GM18907 (cell line): Measurements from ENCODE around the gene HAT1.

Experiments used
- ATAC-seq: cut with Tn5 transposase; IDR thresholded peaks from one replicate; pipeline ENCODE4 v1.9.1; 2021; ENCODE audit warnings: mild to moderate bottlenecking, moderate library complexity; ENCODE audit not compliant: unreplicated experiment

The HAT1 gene

DNA sequence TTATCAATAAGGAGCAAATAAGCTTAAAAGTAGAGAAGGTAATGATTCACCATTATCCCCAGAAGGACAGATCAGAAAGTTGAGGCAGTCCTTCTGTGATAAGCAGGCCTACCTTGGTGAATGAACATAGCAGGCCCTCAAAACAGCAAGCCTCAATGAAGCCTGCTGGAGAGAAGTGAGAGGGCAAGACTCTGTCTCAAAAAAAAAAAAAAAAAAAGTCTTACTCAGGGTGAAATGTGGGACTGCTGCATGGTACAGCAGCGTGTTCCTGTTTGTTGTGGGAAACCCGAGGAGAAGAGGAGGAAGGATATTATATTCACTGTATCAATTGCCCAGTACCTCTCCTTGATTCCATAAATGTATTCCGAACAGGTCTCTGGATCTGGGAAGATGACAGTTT lies 8.7 kb upstream of the HAT1 start:
- ATAC-seq: no peak

DNA sequence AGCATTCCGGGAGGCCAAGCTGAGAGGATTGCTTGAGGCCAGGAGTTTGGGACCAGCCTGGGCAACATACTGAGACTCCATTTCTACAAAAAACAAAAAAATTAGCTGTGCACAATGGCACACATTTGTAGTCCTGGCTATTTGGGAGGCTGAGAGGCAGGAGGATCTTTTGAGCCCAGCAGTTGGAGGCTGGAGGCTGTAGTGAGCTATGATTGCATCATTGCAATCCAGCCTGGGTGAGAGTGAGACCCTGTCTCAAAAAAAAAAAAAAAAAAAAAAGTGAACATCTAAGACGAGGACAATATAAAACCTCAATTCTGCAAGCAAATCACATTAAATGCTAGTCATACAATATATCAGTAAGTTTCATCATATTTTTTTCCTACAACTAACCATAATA lies 2.8 kb upstream of the HAT1 start:
- no peak for ATAC-seq

DNA sequence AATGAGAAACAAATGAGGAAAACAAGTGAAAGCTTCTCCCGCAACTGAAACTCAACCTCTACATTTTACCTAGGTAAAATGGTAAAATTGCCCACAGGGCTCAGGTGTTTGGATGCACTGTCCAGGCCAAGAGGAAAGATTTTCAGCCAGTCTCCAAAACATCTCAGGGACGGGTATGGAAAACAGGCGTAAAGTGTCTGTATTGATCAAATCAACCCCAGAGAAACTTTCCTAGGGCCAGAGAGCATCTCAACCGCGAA lies 361 bp upstream of the HAT1 start:
- no peak for ATAC-seq

DNA sequence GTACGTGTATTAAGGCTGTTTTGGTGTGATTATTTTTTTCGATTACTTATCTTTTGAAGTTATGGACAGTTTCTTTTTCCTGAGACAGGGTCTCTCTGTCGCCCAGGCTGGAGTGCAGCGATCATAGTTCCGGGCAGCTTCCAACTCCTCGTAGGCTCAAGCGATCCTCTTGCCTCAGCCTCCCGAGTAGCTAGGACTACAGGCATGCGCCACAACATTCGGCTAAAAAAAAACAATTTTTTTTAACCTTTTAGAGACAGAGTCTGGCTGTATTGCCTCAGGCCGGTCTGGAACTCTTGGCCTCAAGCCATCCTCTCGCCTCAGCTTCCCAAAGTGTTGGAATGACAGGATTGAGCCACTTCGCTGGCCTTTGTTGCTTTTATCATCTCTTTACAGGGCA lies 945 bp downstream of the HAT1 start:
- no peak for ATAC-seq

DNA sequence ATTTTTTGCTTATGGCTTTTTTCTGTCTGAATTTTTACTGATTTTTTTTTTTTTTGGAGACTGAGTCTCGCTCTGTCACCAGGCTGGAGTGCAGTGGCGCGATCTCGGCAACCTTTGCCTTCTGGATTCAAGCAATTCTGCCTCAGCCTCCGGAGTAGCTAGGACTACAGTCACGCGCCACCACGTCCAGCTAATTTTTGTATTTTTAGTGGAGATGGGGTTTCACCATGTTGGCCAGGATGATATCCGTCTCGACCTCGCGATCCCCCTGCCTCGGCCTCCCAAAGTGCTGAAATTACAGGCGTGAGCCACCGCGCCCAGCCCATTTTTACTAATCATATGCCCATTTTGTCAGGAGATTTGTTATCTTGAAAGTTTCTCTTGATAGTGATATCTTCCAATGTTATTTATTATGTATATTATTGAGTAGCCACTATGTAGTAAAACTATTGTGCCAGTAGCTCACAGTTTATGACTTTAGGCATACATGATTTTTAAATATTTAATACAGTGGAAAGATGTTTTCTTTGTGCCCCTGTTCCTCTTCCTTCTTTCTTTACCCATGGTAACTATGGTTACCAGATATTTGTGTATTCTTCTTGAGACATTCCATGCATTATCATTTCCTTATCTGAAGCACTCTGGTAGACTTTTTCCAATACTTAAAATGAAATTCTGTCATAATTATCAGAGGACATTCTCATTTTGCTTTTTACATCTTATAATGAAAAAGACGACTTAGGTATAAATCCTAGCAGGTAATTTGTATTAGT lies 2.1 kb downstream of the HAT1 start:
- no peak for ATAC-seq

DNA sequence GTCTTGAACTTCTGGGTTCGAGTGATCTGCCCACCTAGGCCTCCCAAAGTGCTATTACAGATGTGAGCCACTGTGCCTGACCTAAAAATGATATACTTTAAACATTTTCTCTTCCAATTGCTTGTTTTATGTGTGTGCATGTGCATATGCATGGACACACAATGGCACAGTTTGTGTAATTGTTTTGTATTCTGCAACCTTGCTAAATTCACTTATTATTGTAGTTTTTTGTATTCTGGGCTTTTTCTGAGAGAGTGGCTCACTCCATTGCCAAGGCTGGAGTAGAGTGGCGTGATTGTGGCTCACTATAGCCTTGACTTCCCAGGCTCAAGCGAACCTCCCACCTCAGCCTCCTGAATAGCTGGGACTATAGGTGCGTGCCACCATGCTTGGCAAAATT lies 8.1 kb downstream of the HAT1 start:
- ATAC-seq: no peak

DNA sequence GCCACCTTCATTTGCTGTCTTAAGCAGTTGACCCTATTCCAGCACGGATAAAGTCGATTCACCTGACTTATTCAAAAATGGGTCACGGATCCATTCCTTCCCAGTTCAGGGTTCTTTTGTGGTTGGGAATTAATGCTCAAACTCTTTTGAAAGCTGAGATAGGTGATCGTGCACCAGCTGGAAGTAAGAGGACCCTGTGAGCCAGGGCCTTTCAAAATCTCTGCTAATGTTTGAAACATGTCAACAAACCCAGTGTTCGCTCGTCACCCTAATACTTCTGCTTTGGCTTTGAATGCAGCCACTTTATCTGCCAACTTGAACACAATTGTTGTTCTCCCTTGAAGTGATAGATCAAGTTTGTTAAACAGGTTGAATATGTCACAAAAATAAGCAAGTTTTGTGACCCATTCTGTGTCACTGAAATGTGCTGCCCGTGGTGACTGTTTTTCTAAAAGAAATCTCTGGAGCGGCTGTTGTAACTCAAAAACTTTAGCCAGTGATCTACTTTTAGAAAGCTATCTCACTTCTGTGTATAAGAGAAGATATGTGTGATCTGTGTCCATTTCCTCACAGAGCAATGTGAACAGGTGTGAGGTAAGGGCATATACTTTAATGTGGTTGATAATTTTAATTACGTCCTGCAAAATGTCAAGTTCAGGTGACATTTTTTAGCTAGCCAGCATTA lies 16.9 kb downstream of the HAT1 start:
- no peak for ATAC-seq

DNA sequence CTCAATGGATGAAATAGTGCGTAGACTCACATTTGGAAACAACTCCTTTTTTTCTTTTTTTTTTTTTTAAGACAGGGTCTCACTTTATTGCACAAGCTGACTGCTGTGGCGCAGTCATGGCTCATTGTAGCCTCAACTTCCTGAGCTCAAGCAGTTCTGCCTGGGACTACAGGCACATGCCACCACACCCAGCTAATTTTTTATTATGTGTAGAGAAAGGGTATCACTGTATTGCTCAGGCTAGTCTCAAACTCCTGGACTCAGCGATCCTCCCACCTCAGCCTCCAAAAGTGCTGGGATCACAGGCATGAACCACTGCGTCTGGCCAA lies 17.4 kb downstream of the HAT1 start:
- ATAC-seq: no peak

DNA sequence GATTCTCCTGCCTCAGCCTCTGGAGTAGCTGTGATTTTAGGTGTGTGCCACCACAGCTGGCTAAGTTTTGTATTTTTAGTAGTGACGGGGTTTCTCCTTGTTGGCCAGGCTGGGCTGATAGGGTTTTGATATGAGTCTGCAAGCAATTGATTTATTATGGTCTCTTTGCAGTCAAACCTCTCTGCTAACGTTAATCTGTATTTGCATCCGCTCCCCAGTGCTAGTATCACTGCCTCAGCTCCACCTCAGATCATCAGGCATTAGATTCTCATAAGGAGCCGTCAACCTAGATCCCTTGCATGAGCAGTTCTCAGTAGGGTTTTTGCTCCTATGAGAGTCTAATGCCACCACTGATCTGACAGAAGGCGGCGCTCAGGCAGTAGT lies 19.0 kb downstream of the HAT1 start:
- no peak for ATAC-seq

DNA sequence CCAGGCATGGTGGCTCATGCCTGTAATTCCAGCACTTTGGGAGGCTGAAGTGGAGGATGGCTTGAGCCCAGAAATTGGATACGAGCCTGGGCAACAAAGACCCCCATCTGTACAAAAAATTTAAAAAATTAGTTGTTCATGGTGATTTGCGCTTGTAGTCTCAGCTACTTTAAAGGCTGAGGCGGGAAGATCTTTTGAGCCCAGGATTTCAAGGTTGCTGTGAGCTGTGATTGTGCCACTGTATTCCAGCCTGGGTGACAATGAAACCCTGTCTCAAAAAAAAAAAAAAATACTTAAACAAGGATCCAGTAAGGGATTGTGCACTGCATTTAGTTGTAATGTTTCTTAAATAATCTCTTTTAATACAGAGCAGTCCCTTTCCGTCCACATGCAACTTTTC lies 21.6 kb downstream of the HAT1 start:
- ATAC-seq: no peak

DNA sequence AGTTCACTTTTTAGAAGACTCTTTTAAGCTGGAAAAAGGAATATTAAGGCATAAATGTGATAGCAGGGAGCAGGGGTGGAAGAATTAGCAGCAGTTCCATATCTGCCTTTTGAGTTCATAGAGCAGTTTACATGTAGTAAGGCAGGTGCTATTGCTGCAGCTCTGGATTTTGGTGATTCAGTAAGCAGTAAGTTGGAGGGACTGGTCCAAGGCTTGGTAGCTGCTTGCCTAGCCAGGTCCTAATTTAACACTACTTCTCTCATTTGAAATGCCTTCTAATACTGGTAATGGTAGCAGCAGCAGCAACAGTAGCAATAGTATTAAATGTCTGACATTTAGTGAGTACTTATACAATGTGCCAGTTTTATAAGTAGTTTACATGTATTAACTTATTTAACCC lies 30.0 kb downstream of the HAT1 start:
- no peak for ATAC-seq

DNA sequence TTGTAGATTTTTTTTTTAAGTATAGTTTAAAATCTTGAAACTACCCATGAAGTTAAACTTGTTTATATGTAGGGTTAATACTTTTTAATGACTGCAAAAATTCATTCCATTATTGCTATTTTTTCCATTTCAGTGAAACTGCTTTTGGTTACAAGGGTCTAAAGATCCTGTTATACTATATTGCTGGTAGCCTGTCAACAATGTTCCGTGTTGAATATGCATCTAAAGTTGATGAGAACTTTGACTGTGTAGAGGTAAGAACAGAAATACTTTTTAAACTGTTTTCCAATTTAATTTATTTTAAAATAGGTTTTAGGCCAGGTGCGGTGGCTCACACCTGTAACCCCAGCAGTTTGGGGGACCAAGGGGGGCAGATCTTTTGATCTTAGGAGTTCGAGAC lies 30.5 kb downstream of the HAT1 start:
- no peak for ATAC-seq

DNA sequence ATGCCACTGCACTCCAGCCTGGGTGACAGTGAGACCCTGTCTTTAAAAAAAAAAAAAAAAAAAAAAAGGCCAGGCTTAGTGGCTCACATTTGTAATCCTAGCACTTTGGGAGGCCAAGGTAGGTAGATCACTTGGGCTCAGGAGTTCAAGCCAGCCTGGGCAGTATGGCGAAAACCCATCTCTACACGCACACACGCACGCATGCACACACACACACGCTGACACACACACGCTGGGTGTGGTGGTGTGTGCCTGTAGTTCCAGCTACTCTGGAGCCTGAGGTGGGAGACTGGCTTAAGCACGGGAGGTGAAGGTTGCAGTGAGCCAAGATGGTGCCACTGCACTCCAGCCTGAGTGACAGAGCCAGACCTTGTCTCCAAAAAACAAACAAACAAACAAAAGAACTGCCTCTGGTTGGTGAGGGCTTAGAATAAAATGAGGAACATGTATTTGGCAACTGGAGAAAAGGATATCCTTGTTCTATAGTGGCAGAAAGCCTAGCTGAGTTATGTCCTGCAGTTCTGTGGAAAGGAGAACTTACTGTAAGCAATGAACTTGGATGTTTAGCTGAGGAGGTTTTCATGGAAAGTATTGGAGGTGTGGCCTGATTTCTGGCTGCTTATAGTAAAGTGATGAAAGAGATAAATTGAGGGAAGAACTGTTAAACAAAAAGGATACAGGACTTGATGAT lies 34.0 kb downstream of the HAT1 start:
- ATAC-seq: no peak

DNA sequence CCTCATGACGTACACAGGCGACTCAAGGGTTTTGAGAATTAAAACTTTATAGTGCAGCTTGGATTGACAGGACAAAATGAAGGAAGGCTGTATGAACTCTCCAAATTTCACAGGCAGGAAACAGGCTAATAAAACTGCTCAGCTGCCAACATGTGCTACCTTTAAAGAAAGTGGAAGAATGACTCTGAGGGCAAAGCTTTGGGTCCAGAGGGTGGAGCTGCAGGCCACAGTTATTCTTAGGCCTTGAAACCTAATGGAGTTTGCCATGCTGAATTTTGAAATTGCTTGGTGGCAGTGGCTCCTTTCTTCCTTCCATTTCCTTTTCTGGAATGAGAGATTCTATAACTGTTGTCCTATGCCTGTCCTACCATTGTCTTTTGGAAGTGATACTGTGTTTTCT lies 34.8 kb downstream of the HAT1 start:
- no peak for ATAC-seq

DNA sequence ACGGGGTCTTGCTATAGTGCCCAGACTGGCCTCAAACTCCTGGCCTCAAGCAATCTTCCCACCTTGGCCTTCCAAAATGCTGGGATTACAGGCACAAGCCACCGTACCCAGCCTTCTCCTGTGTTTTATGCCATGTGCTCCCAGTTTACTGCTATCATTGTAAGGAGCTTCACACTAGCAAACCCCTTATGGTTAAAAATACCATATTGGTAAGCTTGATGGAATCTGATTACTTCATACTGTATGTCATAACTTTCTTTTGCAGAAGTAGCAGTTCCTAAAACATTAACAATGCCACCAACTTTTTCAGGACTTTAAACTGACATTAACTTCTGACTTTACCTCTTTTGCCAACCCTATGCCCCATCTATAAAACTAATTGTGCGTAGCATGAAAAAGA lies 36.2 kb downstream of the HAT1 start:
- ATAC-seq: no peak

DNA sequence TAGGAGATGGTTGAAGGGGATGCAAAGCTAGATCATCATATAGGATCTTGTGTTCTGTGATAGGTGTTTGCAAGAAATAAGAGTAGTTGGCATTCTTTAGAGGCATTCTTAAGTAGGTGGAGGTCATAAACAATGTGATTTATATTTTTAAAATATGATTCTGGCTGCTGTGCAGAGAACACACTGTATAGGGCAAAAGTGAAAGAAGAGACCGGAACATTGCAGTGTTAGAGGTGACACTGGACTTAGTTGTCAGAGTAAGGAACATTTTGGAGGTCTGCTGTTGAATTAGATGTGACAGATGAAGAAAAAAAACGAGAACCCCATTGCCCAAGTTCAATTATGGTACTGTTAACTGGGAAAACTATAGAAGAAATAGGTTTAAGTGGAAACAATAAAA lies 37.7 kb downstream of the HAT1 start:
- no peak for ATAC-seq

DNA sequence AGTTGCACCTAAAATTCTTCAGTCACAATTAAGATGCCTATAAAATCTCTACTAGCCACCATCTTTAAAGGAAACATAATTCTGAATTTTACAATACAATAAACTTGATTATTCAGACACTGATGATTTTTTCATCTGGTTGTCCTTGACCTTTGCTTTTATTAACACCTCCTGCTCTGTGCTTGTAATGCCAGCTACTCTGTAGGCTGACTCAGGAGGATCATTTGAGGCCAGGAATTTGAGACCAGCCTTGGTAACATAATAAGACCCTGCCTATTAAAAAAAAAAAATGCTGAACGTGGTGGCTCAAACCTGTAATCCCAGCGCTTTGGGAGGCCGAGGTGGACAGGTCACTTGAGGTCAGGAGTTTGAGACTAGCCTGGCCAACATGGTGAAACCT lies 38.3 kb downstream of the HAT1 start:
- no peak for ATAC-seq

DNA sequence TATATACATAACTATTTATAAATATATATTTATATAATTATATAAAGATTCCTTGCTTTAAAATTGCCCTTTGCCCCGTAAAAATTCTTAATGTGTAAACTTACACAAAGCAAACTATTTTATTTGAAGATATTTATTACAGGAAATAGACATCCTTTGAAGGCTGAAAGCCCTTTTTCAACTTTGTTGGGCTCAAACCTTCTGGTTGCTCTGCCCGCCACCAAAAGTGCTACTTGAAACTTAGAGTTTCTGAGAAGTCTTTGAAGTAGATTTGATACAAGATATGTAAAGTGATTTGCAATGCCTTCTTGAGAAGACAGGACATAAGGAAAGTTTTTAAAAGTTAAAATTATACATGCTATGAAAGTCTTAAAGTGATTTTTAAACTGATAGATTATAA lies 40.9 kb downstream of the HAT1 start:
- no peak for ATAC-seq

DNA sequence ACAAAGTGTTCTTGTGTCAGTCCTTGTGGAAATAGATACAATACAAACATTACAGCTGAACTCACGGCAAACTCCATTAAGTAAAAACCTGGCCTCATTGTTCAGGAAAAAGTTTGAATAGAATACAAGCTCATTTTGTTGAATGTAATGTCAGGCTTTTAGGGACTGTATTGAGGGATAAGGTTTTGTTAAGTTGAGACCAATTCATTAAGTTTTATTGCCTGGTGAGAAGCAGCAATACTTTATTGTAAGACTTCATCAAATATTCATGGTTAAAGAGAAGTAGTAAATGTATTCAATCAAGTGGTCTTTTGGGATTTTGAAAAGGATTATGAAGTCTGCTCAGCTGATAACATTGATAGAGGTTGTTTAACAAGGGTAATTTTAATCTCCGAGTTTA lies 42.0 kb downstream of the HAT1 start:
- no peak for ATAC-seq

DNA sequence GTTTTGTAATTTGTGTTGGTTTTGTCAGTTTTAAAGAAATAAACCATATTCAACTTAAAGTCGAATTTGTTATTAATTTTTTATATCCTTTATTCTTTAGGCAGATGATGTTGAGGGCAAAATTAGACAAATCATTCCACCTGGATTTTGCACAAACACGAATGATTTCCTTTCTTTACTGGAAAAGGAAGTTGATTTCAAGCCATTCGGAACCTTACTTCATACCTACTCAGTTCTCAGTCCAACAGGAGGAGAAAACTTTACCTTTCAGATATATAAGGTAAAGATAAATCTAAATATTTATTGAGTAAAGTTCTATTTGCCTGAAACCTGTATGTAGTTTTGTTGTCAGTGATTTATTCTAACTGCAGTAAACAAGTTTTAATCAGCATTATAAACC lies 43.0 kb downstream of the HAT1 start:
- ATAC-seq: no peak

DNA sequence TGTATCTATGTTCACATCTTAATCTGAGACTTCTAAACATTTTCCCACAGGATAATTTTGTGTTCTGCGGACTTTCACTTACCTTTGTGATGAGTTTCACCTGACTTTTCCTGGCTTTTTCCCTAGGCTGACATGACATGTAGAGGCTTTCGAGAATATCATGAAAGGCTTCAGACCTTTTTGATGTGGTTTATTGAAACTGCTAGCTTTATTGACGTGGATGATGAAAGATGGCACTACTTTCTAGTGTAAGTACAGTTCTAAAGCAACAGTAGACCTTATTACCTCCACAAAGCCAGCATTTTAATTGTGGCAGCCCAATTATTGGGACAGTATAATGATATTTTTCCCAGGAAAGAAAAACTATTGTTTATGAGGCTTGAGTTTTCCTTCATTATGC lies 43.4 kb downstream of the HAT1 start:
- no peak for ATAC-seq

DNA sequence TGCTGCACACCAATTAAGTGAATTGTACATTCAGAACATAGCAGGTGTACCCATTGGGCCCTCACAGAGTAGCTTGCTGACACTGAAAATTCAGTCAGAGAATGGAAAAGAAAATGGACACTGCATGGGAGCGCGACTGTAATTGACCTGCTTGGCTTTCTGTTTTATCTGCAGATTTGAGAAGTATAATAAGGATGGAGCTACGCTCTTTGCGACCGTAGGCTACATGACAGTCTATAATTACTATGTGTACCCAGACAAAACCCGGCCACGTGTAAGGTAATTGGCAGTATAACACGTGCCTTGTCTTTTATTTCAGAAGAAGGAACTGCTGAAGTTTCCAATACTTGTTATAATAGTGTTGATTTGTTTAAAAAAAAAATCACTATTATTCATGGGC lies 44.0 kb downstream of the HAT1 start:
- ATAC-seq: no peak

DNA sequence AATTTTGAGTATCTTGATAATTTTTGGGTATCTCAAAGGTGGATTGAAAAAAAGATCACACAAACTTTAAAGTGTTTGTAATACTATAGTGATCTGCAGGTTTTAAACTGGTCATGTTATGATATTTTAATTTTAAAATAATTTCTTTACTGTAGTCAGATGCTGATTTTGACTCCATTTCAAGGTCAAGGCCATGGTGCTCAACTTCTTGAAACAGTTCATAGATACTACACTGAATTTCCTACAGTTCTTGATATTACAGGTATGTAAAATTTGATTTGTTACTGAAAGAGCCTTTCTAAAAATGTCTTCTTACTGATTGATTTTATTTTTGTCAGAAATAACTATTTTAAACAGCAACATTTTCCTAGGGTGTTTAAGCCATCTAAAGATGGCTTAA lies 44.4 kb downstream of the HAT1 start:
- no peak for ATAC-seq
